Measurements from ENCODE around the gene TFDP1.

The TFDP1 gene

GRCh38 chr13:113637262-113638160, 53.0 kb downstream of the TFDP1 start:
- TF ChIP-seq REST (IDR thresholded peaks at IDR 0.05; ENCODE audit: insufficient read depth in 1 of 2, low read depth in 2 of 2, low read length in 2 of 2) (no peak), SIN3A (IDR thresholded peaks at IDR 0.05; ENCODE audit: borderline replicate concordance, insufficient read depth, low read length) (no peak), TAF1 (IDR thresholded peaks at IDR 0.05; ENCODE audit: borderline replicate concordance, insufficient read depth, low read length) (no peak), FOXP2 (optimal IDR thresholded peaks at IDR 0.05; ENCODE audit: borderline replicate concordance, extremely low read depth, extremely low read length, insufficient read depth) (no peak), POLR2AphosphoS5 (IDR thresholded peaks at IDR 0.05; ENCODE audit: low read depth, low read length) (no peak)

- no peak for TF ChIP-seq REST (IDR thresholded peaks at IDR 0.05; ENCODE audit: insufficient read depth in 1 of 2, low read depth in 2 of 2, low read length in 2 of 2)
- no peak for TF ChIP-seq TAF1 (IDR thresholded peaks at IDR 0.05; ENCODE audit: borderline replicate concordance, insufficient read depth, low read length)
- no peak for TF ChIP-seq FOXP2 (optimal IDR thresholded peaks at IDR 0.05; ENCODE audit: borderline replicate concordance, extremely low read depth, extremely low read length, insufficient read depth)
- no peak for TF ChIP-seq SIN3A (IDR thresholded peaks at IDR 0.05; ENCODE audit: borderline replicate concordance, insufficient read depth, low read length)
- no peak for TF ChIP-seq POLR2AphosphoS5 (IDR thresholded peaks at IDR 0.05; ENCODE audit: low read depth, low read length)
These were observed 53.7 kb downstream of the TFDP1 start for GRCh38 chr13:113638173-113638746.

GRCh38 chr13:113638806-113639205, 54.3 kb downstream of the TFDP1 start:
- TF ChIP-seq REST (IDR thresholded peaks at IDR 0.05; ENCODE audit: insufficient read depth in 1 of 2, low read depth in 2 of 2, low read length in 2 of 2), result no peak
- TF ChIP-seq SIN3A (IDR thresholded peaks at IDR 0.05; ENCODE audit: borderline replicate concordance, insufficient read depth, low read length), result no peak
- no peak for TF ChIP-seq TAF1 (IDR thresholded peaks at IDR 0.05; ENCODE audit: borderline replicate concordance, insufficient read depth, low read length)
- no peak for TF ChIP-seq FOXP2 (optimal IDR thresholded peaks at IDR 0.05; ENCODE audit: borderline replicate concordance, extremely low read depth, extremely low read length, insufficient read depth)
- TF ChIP-seq POLR2AphosphoS5 (IDR thresholded peaks at IDR 0.05; ENCODE audit: low read depth, low read length), result no peak

- TF ChIP-seq REST (IDR thresholded peaks at IDR 0.05; ENCODE audit: insufficient read depth in 1 of 2, low read depth in 2 of 2, low read length in 2 of 2), result no peak
- TF ChIP-seq TAF1 (IDR thresholded peaks at IDR 0.05; ENCODE audit: borderline replicate concordance, insufficient read depth, low read length), result no peak
- TF ChIP-seq SIN3A (IDR thresholded peaks at IDR 0.05; ENCODE audit: borderline replicate concordance, insufficient read depth, low read length), result no peak
- TF ChIP-seq POLR2AphosphoS5 (IDR thresholded peaks at IDR 0.05; ENCODE audit: low read depth, low read length), result no peak
- no peak for TF ChIP-seq FOXP2 (optimal IDR thresholded peaks at IDR 0.05; ENCODE audit: borderline replicate concordance, extremely low read depth, extremely low read length, insufficient read depth)
These were observed 55.2 kb downstream of the TFDP1 start for GRCh38 chr13:113639616-113640262.

Data from PFSK-1 (cell line).